Measurements from ENCODE around the gene GPR61. TPM values are rescaled to one million over a fixed set of nuclear protein-coding genes. Genes with fewer than 3 reads are reported as not detected.

Gene GPR61
- total and polyA plus RNA-seq, 7 donors = 0.10 to 1.4 (median 0.18) TPM; not detected in 4

GRCh38 chr1:109541102-109541501 is 1.4 kb downstream of the GPR61 start:
- no peak overlapping the region for H3K4me3 ChIP-seq
- no peak for TF ChIP-seq CTCF (IDR thresholded peaks at IDR 0.05)
- H3K36me3 ChIP-seq (ENCODE audit: insufficient read depth in 1 of 2, low read depth in 1 of 2) = no peaks in the 10 kb centered on the region
- no peak for DNase-seq
- no peaks in the 10 kb centered on the region for H3K27me3 ChIP-seq (ENCODE audit: insufficient read depth in 3 of 3, low read length in 2 of 3)
- ATAC-seq = no peak
- H3K27ac ChIP-seq = no peak overlapping the region
- no peaks in the 10 kb centered on the region for H3K9me3 ChIP-seq
- intact Hi-C loops (cut with DNase I) = no loop called here
- 28 to 50% (median 38%) methylated on average over 3 of the region's 3 CpGs for WGBS, 3 donors
- H3K4me1 ChIP-seq = peaks cover 20% of the 10 kb centered on the region

DNA sequence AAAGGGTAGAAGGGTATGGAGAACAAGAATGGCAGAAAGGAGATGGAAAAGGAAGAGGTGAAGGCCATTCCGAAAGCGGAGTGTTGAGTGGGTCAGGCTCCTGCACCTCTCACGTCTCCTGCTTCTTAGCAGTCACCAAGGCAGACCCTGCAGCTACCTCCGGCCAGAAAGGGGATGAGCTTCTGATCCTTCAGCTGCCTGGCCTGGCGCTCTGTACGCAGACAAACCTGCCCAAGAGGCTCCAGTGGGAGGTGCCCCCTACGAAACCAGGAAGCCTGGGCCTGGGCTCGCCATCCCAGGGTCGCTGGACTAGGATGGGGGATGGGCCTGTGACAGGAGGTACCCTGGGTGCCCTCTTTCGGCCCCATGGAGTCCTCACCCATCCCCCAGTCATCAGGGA is 3.0 kb downstream of the GPR61 start:
- intact Hi-C loops (cut with DNase I) = no loop called here
- no peaks in the 10 kb centered on the region for H3K27me3 ChIP-seq (ENCODE audit: insufficient read depth in 3 of 3, low read length in 2 of 3)
- H3K4me1 ChIP-seq = peaks cover 19% of the 10 kb centered on the region
- H3K9me3 ChIP-seq = no peaks in the 10 kb centered on the region
- no peaks in the 10 kb centered on the region for H3K36me3 ChIP-seq (ENCODE audit: insufficient read depth in 1 of 2, low read depth in 1 of 2)
- 88 to 92% (median 90%) methylated on average over 10 of the region's 10 CpGs for WGBS, 3 donors
- H3K27ac ChIP-seq = no peak overlapping the region
- ATAC-seq (no peak), DNase-seq (no peak)
- TF ChIP-seq CTCF (IDR thresholded peaks at IDR 0.05) = no peak
- no peak overlapping the region for H3K4me3 ChIP-seq

DNA sequence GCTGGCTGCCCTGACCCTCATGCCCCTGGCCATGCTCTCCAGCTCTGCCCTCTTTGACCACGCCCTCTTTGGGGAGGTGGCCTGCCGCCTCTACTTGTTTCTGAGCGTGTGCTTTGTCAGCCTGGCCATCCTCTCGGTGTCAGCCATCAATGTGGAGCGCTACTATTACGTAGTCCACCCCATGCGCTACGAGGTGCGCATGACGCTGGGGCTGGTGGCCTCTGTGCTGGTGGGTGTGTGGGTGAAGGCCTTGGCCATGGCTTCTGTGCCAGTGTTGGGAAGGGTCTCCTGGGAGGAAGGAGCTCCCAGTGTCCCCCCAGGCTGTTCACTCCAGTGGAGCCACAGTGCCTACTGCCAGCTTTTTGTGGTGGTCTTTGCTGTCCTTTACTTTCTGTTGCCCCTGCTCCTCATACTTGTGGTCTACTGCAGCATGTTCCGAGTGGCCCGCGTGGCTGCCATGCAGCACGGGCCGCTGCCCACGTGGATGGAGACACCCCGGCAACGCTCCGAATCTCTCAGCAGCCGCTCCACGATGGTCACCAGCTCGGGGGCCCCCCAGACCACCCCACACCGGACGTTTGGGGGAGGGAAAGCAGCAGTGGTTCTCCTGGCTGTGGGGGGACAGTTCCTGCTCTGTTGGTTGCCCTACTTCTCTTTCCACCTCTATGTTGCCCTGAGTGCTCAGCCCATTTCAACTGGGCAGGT is 3.8 kb downstream of the GPR61 start:
- ATAC-seq (no peak), DNase-seq (no peak)
- TF ChIP-seq CTCF (IDR thresholded peaks at IDR 0.05) = no peak
- H3K36me3 ChIP-seq (ENCODE audit: insufficient read depth in 1 of 2, low read depth in 1 of 2) = no peaks in the 10 kb centered on the region
- no peaks in the 10 kb centered on the region for H3K9me3 ChIP-seq
- H3K27ac ChIP-seq = no peak overlapping the region
- H3K4me3 ChIP-seq = no peak overlapping the region
- intact Hi-C loops (cut with DNase I) = no loop called here
- WGBS, 3 donors = 86 to 89% (median 87%) methylated on average over 24 of the region's 24 CpGs
- H3K27me3 ChIP-seq (ENCODE audit: insufficient read depth in 3 of 3, low read length in 2 of 3) = no peaks in the 10 kb centered on the region
- H3K4me1 ChIP-seq = peaks cover 19% of the 10 kb centered on the region

- Histone ChIP-seq H3K4me1 (peaks cover 19% of the 10 kb centered on the region), H3K27me3 (ENCODE audit: insufficient read depth in 3 of 3, low read length in 2 of 3) (no peaks in the 10 kb centered on the region), H3K27ac (no peak overlapping the region), H3K36me3 (ENCODE audit: insufficient read depth in 1 of 2, low read depth in 1 of 2) (no peaks in the 10 kb centered on the region), H3K9me3 (no peaks in the 10 kb centered on the region), H3K4me3 (no peak overlapping the region)
- no peak for TF ChIP-seq CTCF (IDR thresholded peaks at IDR 0.05)
- DNase-seq (peak in 1 of 2 donors; percentile 47), ATAC-seq (no peak)
- WGBS, 3 donors = 63 to 68% (median 63%) methylated on average over 14 of the region's 14 CpGs
- intact Hi-C loops (cut with DNase I) = loop anchor here in 1 of 2 donors (2.0 kb wide), 1 partner anchor 231 kb away; no protein-coding TSS in a partner anchor
Measured at GRCh38 chr1:109543988-109544735, 4.5 kb downstream of the GPR61 start.
